ENCODE measurements around the gene CALHM5. TPM values are rescaled to one million over a fixed set of nuclear protein-coding genes. Genes with fewer than 3 reads are reported as not detected.

The CALHM5 gene
- total RNA-seq, 2 donors from 2014 or later, result 0.20 to 0.37 TPM

GRCh38 chr6:116518621-116519368 lies 7.4 kb downstream of the CALHM5 start:
- intact Hi-C loops (cut with DNase I), result no loop called here
- Histone ChIP-seq H3K4me3 (no peak overlapping the region), H3K4me1 (no peaks in the 10 kb centered on the region), H3K27me3 (no peaks in the 10 kb centered on the region), H3K27ac (no peak overlapping the region), H3K9me3 (no peaks in the 10 kb centered on the region), H3K9ac (ENCODE audit: low read depth in 2 of 2, low read length in 2 of 2) (no peak overlapping the region), H3K36me3 (no peaks in the 10 kb centered on the region)
- no peak for DNase-seq
- TF ChIP-seq, protein P1, sequence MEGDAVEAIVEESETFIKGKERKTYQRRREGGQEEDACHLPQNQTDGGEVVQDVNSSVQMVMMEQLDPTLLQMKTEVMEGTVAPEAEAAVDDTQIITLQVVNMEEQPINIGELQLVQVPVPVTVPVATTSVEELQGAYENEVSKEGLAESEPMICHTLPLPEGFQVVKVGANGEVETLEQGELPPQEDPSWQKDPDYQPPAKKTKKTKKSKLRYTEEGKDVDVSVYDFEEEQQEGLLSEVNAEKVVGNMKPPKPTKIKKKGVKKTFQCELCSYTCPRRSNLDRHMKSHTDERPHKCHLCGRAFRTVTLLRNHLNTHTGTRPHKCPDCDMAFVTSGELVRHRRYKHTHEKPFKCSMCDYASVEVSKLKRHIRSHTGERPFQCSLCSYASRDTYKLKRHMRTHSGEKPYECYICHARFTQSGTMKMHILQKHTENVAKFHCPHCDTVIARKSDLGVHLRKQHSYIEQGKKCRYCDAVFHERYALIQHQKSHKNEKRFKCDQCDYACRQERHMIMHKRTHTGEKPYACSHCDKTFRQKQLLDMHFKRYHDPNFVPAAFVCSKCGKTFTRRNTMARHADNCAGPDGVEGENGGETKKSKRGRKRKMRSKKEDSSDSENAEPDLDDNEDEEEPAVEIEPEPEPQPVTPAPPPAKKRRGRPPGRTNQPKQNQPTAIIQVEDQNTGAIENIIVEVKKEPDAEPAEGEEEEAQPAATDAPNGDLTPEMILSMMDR (IDR thresholded peaks at IDR 0.05), result no peak

GRCh38 chr6:116522896-116523295 lies 11.5 kb downstream of the CALHM5 start:
- TF ChIP-seq, protein P1 (IDR thresholded peaks at IDR 0.05), result no peak
- Histone ChIP-seq H3K9me3 (no peaks in the 10 kb centered on the region), H3K9ac (ENCODE audit: low read depth in 2 of 2, low read length in 2 of 2) (no peak overlapping the region), H3K27ac (no peak overlapping the region), H3K4me3 (no peak overlapping the region), H3K27me3 (no peaks in the 10 kb centered on the region), H3K4me1 (no peaks in the 10 kb centered on the region), H3K36me3 (no peaks in the 10 kb centered on the region)
- intact Hi-C loops (cut with DNase I), result no loop called here
- DNase-seq, result no peak

DNA sequence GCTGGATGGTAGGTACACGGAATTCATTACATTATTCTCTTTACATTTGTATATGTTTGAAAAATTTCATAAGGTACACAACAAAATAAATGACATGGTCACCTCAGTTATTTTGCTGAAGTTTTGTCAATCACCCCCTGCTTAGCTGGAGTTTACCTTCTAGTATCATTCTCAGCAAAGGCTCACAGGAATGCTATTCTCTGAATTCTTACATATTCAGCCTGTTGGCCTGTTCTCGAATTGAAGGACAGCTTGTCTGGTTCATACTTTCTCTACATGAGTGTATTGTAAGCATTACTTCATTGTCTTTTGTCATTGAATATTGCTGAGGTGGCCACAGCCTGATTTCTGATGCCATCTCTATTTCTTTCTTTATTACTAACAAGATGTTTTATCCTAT lies 12.8 kb downstream of the CALHM5 start:
- H3K4me3 ChIP-seq, result no peak overlapping the region
- no peaks in the 10 kb centered on the region for H3K36me3 ChIP-seq
- no peak overlapping the region for H3K27ac ChIP-seq
- no peaks in the 10 kb centered on the region for H3K4me1 ChIP-seq
- H3K27me3 ChIP-seq, result no peaks in the 10 kb centered on the region
- TF ChIP-seq, protein P1 (IDR thresholded peaks at IDR 0.05), result no peak
- DNase-seq, result no peak
- no peak overlapping the region for H3K9ac ChIP-seq (ENCODE audit: low read depth in 2 of 2, low read length in 2 of 2)
- intact Hi-C loops (cut with DNase I), result no loop called here
- H3K9me3 ChIP-seq, result no peaks in the 10 kb centered on the region

DNA sequence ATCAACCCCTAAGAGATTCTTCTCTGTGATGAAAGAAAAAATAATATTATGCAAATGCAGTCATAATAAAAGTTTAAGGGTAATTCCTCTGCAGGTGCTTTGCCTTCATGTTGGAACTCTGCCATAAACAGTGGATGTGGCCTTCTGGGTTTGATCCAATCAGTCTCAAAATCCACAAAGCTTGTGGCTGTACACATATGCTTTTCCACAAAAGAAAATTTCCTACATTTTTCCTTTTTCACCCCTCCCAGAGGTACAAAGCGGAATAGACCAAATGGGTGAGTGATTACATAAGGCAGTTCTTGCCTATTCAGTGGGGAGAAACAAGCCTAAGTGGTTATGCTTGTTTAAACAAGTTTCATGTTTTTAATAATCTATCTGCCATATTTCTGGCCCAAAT lies 16.7 kb downstream of the CALHM5 start:
- no peaks in the 10 kb centered on the region for H3K36me3 ChIP-seq
- H3K4me1 ChIP-seq, result no peaks in the 10 kb centered on the region
- H3K27me3 ChIP-seq, result no peaks in the 10 kb centered on the region
- H3K4me3 ChIP-seq, result no peak overlapping the region
- H3K27ac ChIP-seq, result no peak overlapping the region
- DNase-seq, result no peak
- H3K9me3 ChIP-seq, result no peaks in the 10 kb centered on the region
- intact Hi-C loops (cut with DNase I), result no loop called here
- TF ChIP-seq, protein P1 (IDR thresholded peaks at IDR 0.05), result no peak
- H3K9ac ChIP-seq (ENCODE audit: low read depth in 2 of 2, low read length in 2 of 2), result no peak overlapping the region

DNA sequence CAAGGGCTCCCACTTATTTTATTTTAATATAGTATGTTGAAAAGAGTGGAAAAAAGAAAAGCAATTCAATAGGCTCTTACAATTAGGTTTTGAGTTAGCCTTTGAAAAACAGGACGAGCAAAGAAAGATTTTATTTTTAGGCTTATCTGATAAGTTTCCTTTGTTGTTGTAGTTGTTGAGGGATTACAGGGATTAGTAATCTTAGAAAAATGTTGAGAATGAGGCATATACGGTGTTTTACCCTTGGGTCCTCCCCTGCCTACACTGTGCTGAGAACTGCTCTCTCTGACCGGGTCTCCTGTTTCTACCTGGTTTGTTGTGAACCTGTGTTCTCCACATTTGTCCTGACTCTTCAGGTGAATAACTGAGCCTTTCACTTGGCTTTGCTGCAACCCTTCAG lies 17.3 kb downstream of the CALHM5 start:
- H3K27me3 ChIP-seq, result no peaks in the 10 kb centered on the region
- H3K9me3 ChIP-seq, result no peaks in the 10 kb centered on the region
- intact Hi-C loops (cut with DNase I), result no loop called here
- H3K36me3 ChIP-seq, result no peaks in the 10 kb centered on the region
- no peaks in the 10 kb centered on the region for H3K4me1 ChIP-seq
- H3K9ac ChIP-seq (ENCODE audit: low read depth in 2 of 2, low read length in 2 of 2), result no peak overlapping the region
- TF ChIP-seq, protein P1 (IDR thresholded peaks at IDR 0.05), result no peak
- H3K27ac ChIP-seq, result no peak overlapping the region
- H3K4me3 ChIP-seq, result no peak overlapping the region
- DNase-seq, result no peak
